Measurements from ENCODE around the gene MBOAT7. TPM values are rescaled to one million over a fixed set of nuclear protein-coding genes. Genes with fewer than 3 reads are reported as not detected.
"Not testable (repeated sequence)": the region's sequence is repeated elsewhere in the genome, so short reads cannot be mapped to it uniquely, and the experiment has no call there.

MBOAT7 gene
- total RNA-seq, 2 experiments from 2014 or later = 18.1 to 25.0 TPM

DNA sequence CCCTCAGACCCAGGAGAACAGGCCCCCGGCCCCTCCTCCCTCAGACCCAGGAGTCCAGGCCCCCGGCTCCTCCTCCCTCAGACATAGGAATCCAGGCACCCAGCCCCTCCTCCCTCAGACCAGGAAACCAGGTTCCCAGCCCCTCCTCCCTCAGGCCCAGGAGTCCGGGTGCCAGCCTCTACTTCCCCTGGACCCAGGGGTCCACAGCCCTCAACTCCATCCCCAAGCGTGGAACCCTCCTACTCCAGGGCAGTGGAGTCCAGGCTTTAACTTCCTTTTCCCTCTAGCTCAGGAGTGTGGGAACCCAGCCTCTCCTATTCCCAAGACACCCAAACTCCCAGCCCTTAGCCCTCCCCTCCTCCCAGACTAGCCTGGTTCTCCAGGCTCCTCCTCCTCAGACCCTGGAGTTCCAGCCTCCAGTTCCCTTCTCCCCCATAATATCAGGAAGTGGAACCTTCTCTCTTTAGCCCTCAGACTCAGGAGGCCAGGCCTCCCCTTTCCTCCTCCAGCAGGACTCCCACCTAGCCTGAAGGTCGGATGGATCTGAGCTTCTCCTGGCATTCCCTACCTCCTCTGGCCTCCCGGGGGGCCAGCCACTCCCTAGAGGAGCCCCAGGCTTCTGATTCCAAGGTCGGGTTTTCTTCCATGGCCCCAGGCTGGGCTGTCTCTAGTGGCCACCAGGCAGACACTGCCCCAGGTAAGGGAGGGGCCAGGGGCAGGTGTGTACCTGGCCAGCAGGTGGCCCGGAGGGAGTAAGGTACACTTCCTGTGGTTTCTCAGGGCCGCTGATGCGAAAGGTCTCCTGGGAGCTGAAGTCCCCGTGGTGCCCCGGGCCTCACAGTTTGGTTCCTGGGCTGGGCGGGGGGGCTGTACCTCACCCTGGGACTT, 16.7 kb downstream of the MBOAT7 start, which contains the start of gene TMC4:
Gene TMC4 (minus strand): TSS at position 690 of the 888 bp plus-strand sequence. CDS start 43 bp downstream, at position 647.
- no peaks in the 10 kb centered on the region; the same call in 1 of the 2 replicates for H3K36me3 ChIP-seq (ENCODE audit: insufficient read depth, low read length)
- no peak within 1 kb of the TSS for H3K27ac ChIP-seq (ENCODE audit: low read depth, low read length, poor library complexity, severe bottlenecking)
- peaks cover 14% of the 10 kb centered on the region for H3K4me1 ChIP-seq (ENCODE audit: insufficient read depth, low read length, poor library complexity, severe bottlenecking)
- peak within 1 kb of the TSS; percentile 30; the same call in 1 of the 2 replicates for H3K4me2 ChIP-seq (ENCODE audit: low read length)
- peak; percentile 52 for DNase-seq (ENCODE audit: low spot score)
- CTCF ChIA-PET (ENCODE audit: unreplicated experiment) = no interaction called here
- no peak within 1 kb of the TSS for H3K4me3 ChIP-seq (ENCODE audit: low read depth, low read length, poor library complexity, severe bottlenecking)
- H4K20me1 ChIP-seq (ENCODE audit: insufficient read depth, low read length) = no peaks in the 10 kb centered on the region
- H2AFZ ChIP-seq (ENCODE audit: low read length) = no peak within 1 kb of the TSS
- H3K9me3 ChIP-seq (ENCODE audit: low read length) = no peaks in the 10 kb centered on the region
- POLR2A ChIA-PET = no interaction called here
- TF ChIP-seq, protein P1, sequence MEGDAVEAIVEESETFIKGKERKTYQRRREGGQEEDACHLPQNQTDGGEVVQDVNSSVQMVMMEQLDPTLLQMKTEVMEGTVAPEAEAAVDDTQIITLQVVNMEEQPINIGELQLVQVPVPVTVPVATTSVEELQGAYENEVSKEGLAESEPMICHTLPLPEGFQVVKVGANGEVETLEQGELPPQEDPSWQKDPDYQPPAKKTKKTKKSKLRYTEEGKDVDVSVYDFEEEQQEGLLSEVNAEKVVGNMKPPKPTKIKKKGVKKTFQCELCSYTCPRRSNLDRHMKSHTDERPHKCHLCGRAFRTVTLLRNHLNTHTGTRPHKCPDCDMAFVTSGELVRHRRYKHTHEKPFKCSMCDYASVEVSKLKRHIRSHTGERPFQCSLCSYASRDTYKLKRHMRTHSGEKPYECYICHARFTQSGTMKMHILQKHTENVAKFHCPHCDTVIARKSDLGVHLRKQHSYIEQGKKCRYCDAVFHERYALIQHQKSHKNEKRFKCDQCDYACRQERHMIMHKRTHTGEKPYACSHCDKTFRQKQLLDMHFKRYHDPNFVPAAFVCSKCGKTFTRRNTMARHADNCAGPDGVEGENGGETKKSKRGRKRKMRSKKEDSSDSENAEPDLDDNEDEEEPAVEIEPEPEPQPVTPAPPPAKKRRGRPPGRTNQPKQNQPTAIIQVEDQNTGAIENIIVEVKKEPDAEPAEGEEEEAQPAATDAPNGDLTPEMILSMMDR (conservative IDR thresholded peaks at IDR 0.05; ENCODE audit: low read length) = 0 out of 2 replicates have a peak, but pooled peaks have one; percentile 28
- no peak for TF ChIP-seq EZH2phosphoT487 (IDR thresholded peaks at IDR 0.05; ENCODE audit: borderline replicate concordance, low read depth, low read length)
- intact Hi-C loops (cut with micrococcal nuclease; ENCODE audit: unreplicated experiment) = no loop called here
- H3K9me2 ChIP-seq (ENCODE audit: insufficient read depth, low read length) = no peaks in the 10 kb centered on the region
- no peaks in the 10 kb centered on the region for H3K79me2 ChIP-seq (ENCODE audit: insufficient read depth, low read depth, low read length)
- BruUV-seq (replicated peaks) = no TSS peak

DNA sequence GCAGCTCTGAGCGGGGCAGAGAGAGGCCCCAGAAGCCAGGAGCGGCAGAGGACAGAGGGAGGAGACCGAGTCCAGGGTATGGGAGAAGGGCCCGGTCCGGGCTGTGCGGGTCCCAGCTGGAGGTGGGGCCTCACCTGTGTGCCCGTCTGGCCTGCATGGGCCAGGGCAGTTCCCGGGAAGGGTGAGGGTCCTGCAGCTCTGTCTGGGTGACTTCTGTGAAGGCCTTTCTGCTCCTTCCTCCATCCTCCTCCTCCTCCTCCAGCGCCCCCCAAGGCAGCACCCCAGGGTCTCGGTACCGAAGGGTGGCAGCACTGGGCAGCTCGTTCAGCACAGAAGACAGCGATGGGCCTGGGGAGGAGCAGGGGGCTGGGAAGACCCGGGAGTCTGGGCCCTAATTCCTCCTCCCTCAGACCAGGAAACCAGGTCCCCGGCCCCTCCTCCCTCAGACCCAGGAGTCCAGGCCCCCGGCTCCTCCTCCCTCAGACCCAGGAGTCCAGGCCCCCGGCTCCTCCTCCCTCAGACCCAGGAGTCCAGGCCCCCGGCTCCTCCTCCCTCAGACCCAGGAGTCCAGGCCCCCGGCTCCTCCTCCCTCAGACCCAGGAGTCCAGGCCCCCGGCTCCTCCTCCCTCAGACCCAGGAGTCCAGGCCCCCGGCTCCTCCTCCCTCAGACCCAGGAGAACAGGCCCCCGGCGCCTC, 17.5 kb downstream of the MBOAT7 start:
- H3K9me3 ChIP-seq (ENCODE audit: low read length); BruUV-seq (replicated peaks); H4K20me1 ChIP-seq (ENCODE audit: insufficient read depth, low read length); H3K4me3 ChIP-seq (ENCODE audit: low read depth, low read length, poor library complexity, severe bottlenecking); H3K4me2 ChIP-seq (ENCODE audit: low read length); H3K36me3 ChIP-seq (ENCODE audit: insufficient read depth, low read length); POLR2A ChIA-PET; H3K79me2 ChIP-seq (ENCODE audit: insufficient read depth, low read depth, low read length); H3K27ac ChIP-seq (ENCODE audit: low read depth, low read length, poor library complexity, severe bottlenecking); H2AFZ ChIP-seq (ENCODE audit: low read length); intact Hi-C loops (cut with micrococcal nuclease; ENCODE audit: unreplicated experiment); H3K9me2 ChIP-seq (ENCODE audit: insufficient read depth, low read length); DNase-seq (ENCODE audit: low spot score): not testable (repeated sequence)
- CTCF ChIA-PET (ENCODE audit: unreplicated experiment) = interaction anchor here (0.7 kb wide), 1 partner anchor 35 kb away, joined by 3 read pairs; no protein-coding TSS in a partner anchor
- H3K4me1 ChIP-seq (ENCODE audit: insufficient read depth, low read length, poor library complexity, severe bottlenecking) = peaks cover 14% of the 10 kb centered on the region

DNA sequence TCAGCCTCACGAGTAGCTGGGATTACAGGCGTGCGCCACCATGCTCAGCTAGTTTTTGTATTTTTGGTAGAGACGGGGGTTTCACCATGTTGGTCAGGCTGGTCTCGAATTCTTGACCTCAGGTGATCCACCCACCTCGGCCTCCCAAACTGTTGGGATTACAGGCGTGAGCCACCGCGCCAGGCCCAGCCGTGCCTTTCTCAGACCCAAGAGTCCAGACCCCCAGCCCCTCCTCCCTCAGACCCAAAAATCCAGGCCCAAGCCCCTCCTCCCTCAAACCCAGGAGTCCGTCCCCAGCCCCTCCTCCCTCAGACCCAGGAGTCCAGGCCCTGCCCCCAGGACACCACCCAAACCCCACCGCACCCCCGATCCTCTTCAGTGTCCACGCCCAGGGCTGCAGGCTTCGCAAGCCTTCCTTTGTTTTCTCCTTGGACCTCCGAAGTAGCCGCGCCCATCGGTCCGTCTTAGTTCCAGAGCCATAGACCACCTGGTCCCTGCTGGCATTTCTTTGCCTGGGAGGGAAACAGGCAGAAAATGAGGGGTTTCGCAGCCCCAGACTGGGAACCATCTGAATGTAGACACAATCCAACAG, 20.1 kb downstream of the MBOAT7 start:
- Histone ChIP-seq H3K36me3 (ENCODE audit: insufficient read depth, low read length) (no peaks in the 10 kb centered on the region), H3K9me3 (ENCODE audit: low read length) (no peaks in the 10 kb centered on the region), H3K4me1 (ENCODE audit: insufficient read depth, low read length, poor library complexity, severe bottlenecking) (peaks cover 14% of the 10 kb centered on the region), H3K4me3 (ENCODE audit: low read depth, low read length, poor library complexity, severe bottlenecking) (no peak overlapping the region), H3K79me2 (ENCODE audit: insufficient read depth, low read depth, low read length) (no peaks in the 10 kb centered on the region), H4K20me1 (ENCODE audit: insufficient read depth, low read length) (no peaks in the 10 kb centered on the region), H3K4me2 (ENCODE audit: low read length) (no peak overlapping the region), H3K27ac (ENCODE audit: low read depth, low read length, poor library complexity, severe bottlenecking) (no peak overlapping the region), H2AFZ (ENCODE audit: low read length) (no peak overlapping the region), H3K9me2 (ENCODE audit: insufficient read depth, low read length) (no peaks in the 10 kb centered on the region)
- BruUV-seq (replicated peaks) = no TSS peak
- DNase-seq (ENCODE audit: low spot score) = no peak
- ChIA-PET POLR2A (interaction anchor here (0.7 kb wide), 1 partner anchor 1029 kb away, joined by 5 read pairs; no protein-coding TSS in a partner anchor), CTCF (ENCODE audit: unreplicated experiment) (interaction anchor here (0.6 kb wide), 1 partner anchor 276 kb away, joined by 3 read pairs; no protein-coding TSS in a partner anchor)
- intact Hi-C loops (cut with micrococcal nuclease; ENCODE audit: unreplicated experiment) = no loop called here
- TF ChIP-seq EZH2phosphoT487 (IDR thresholded peaks at IDR 0.05; ENCODE audit: borderline replicate concordance, low read depth, low read length) = no peak
- TF ChIP-seq, protein P1 (conservative IDR thresholded peaks at IDR 0.05; ENCODE audit: low read length) = no peak
